Loucy (cell line): ENCODE data around the gene CD34.
"Not testable (repeated sequence)": the region's sequence is repeated elsewhere in the genome, so short reads cannot be mapped to it uniquely, and the experiment has no call there.

Experiments used
- H2AFZ ChIP-seq: fragments of 200-600 bp; sonication (generic); 2 replicates; pipeline ENCODE4 v1.6.0; 2016; ENCODE audit warnings: antibody characterized with exemption, mild to moderate bottlenecking, low read length, moderate library complexity
- H3F3A ChIP-seq: fragments of 200-600 bp; 2 replicates; pipeline ENCODE4 v1.6.0; 2016; ENCODE audit warnings: antibody characterized with exemption, low read depth, mild to moderate bottlenecking
- H3K27me3 ChIP-seq: fragments of 200-600 bp; sonication (generic); 2 replicates; pipeline ENCODE4 v1.6.1; 2014; ENCODE audit warnings: low read length, mild to moderate bottlenecking; ENCODE audit not compliant: insufficient read depth, poor library complexity, severe bottlenecking
- H3K36me3 ChIP-seq: fragments of 200-600 bp; sonication (generic); 2 replicates; pipeline ENCODE4 v1.6.1; 2016; ENCODE audit warnings: low read length; ENCODE audit not compliant: insufficient read depth
- H3K4me1 ChIP-seq: fragments of 200-600 bp; sonication (generic); 2 replicates; pipeline ENCODE4 v1.5.1; 2014; ENCODE audit warnings: low read length, mild to moderate bottlenecking; ENCODE audit not compliant: insufficient read depth, poor library complexity, severe bottlenecking
- H3K4me2 ChIP-seq: fragments of 200-600 bp; sonication (generic); 2 replicates; pipeline ENCODE4 v1.6.0; 2014; ENCODE audit warnings: antibody characterized with exemption, low read length, low read depth, mild to moderate bottlenecking; ENCODE audit not compliant: poor library complexity, severe bottlenecking
- H3K4me3 ChIP-seq: fragments of 200-600 bp; sonication (generic); 2 replicates; pipeline ENCODE4 v1.5.1; 2014; ENCODE audit warnings: low read length, mild to moderate bottlenecking, mixed read lengths; ENCODE audit not compliant: poor library complexity, severe bottlenecking
- H3K79me2 ChIP-seq: fragments of 200-600 bp; sonication (generic); 2 replicates; pipeline ENCODE4 v1.6.1; 2014; ENCODE audit warnings: low read length; ENCODE audit not compliant: insufficient read depth
- H3K9ac ChIP-seq: fragments of 200-600 bp; sonication (generic); 2 replicates; pipeline ENCODE4 v1.6.0; 2014; ENCODE audit warnings: mild to moderate bottlenecking, low read depth, low read length, moderate library complexity; ENCODE audit not compliant: poor library complexity, severe bottlenecking
- H3K9me2 ChIP-seq: fragments of 200-600 bp; sonication (generic); replicated peaks from 2 replicates; pipeline ENCODE4 v1.6.1; 2016; ENCODE audit warnings: low read depth, low read length, mixed read lengths
- H3K9me3 ChIP-seq: fragments of 200-600 bp; sonication (generic); 2 replicates; pipeline ENCODE4 v1.6.1; 2014; ENCODE audit warnings: mild to moderate bottlenecking, antibody characterized with exemption, low read length, low read depth; ENCODE audit not compliant: insufficient read depth
- H4K20me1 ChIP-seq: fragments of 200-600 bp; sonication (generic); 2 replicates; pipeline ENCODE4 v1.6.0; 2014; ENCODE audit warnings: antibody characterized with exemption, low read length, mild to moderate bottlenecking; ENCODE audit not compliant: insufficient read depth, poor library complexity, severe bottlenecking
- CTCF ChIP-seq: fragments of 200-600 bp; sonication (generic); conservative IDR thresholded peaks from 2 replicates; pipeline ENCODE4 v1.5.1; 2014; ENCODE audit warnings: mild to moderate bottlenecking, antibody characterized with exemption, low read length
- EZH2phosphoT487 ChIP-seq: fragments of 200-600 bp; IDR thresholded peaks from 2 replicates; pipeline ENCODE4 v1.6.1; 2018; ENCODE audit warnings: antibody characterized with exemption, mild to moderate bottlenecking, moderate library complexity, borderline replicate concordance

Gene CD34

GRCh38 chr1:207933205-207933800 is 22.4 kb upstream of the CD34 start:
- Histone ChIP-seq H3K4me3 (no peak overlapping the region), H3K36me3 (no peaks in the 10 kb centered on the region), H3K4me2 (no peak overlapping the region), H3K9me3 (peaks cover 10% of the 10 kb centered on the region; the same call in 1 of the 2 replicates), H4K20me1 (no peaks in the 10 kb centered on the region), H3K27me3 (no peaks in the 10 kb centered on the region), H3K9me2 (no peaks in the 10 kb centered on the region), H3K4me1 (peaks cover 1% of the 10 kb centered on the region), H3F3A (no peaks in the 10 kb centered on the region), H3K79me2 (no peaks in the 10 kb centered on the region), H2AFZ (no peak overlapping the region), H3K9ac (no peak overlapping the region)
- TF ChIP-seq EZH2phosphoT487 (no peak), CTCF (no peak)

DNA sequence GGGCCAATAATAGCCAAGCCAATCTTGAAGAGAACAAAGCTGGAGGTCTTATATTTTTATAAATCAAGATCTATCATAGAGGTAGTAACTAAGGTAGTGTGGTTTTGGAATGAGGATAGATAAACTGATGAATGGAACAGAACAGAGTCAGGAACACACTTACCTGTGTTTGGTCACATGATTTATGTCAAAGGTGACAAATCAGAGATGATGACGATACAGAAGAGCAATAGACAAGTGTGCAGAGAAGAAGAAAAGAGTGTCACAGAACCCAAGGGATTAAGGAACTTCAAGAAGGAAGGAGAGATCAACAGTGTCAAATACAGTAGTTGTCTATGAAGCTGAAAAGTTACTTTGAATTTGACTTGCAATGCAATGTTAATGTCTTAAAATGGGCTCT is 16.1 kb upstream of the CD34 start:
- TF ChIP-seq EZH2phosphoT487: no peak
- no peak for TF ChIP-seq CTCF
- H3K79me2 ChIP-seq: no peaks in the 10 kb centered on the region
- peaks cover 7% of the 10 kb centered on the region; the same call in 1 of the 2 replicates for H3F3A ChIP-seq
- no peaks in the 10 kb centered on the region for H4K20me1 ChIP-seq
- H3K9me3 ChIP-seq: peaks cover 7% of the 10 kb centered on the region; the same call in 1 of the 2 replicates
- H3K4me2 ChIP-seq: no peak overlapping the region
- no peaks in the 10 kb centered on the region for H3K9me2 ChIP-seq
- no peaks in the 10 kb centered on the region for H3K36me3 ChIP-seq
- no peak overlapping the region for H3K9ac ChIP-seq
- peaks cover 32% of the 10 kb centered on the region for H3K4me1 ChIP-seq
- no peaks in the 10 kb centered on the region for H3K27me3 ChIP-seq
- no peak overlapping the region; the same call in 1 of the 2 replicates for H2AFZ ChIP-seq
- no peak overlapping the region for H3K4me3 ChIP-seq

- peaks cover 36% of the 10 kb centered on the region for H3K4me1 ChIP-seq
- H3K79me2 ChIP-seq, H3K4me2 ChIP-seq, H3K9ac ChIP-seq, H3K4me3 ChIP-seq, H3K27me3 ChIP-seq, H2AFZ ChIP-seq, H4K20me1 ChIP-seq, H3K9me3 ChIP-seq, H3F3A ChIP-seq, H3K9me2 ChIP-seq, H3K36me3 ChIP-seq: not testable (repeated sequence)
Observed at GRCh38 chr1:207925969-207926368, 15.0 kb upstream of the CD34 start.

DNA sequence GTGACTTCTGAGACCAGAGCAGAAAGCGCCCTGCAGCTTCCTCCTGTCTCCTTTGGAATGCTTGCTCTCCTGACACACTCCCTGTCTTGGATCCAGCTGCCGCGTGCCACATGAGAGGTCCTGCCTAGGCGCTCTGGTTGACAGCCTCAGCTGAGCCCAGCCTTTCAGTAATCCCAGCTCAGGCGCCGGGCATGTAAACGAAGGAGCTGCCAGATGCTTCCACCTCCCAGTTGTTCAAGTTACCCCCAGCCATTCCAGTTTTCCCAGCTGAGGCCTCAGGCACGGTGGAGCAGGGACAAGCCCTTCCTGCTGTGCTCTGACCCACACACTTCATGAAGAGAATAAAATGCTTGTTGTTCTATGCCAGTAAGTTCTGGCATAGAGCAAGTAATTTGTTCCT is 14.3 kb upstream of the CD34 start:
- H3K4me3 ChIP-seq: no peak overlapping the region
- peak overlapping the region; percentile 47 for H3K9ac ChIP-seq
- no peaks in the 10 kb centered on the region for H3K9me2 ChIP-seq
- H3K4me2 ChIP-seq: peak overlapping the region; percentile 64
- H3K9me3 ChIP-seq: no peaks in the 10 kb centered on the region; the same call in 1 of the 2 replicates
- no peaks in the 10 kb centered on the region for H3K79me2 ChIP-seq
- no peaks in the 10 kb centered on the region for H4K20me1 ChIP-seq
- TF ChIP-seq CTCF: no peak
- no peak for TF ChIP-seq EZH2phosphoT487
- H3K27me3 ChIP-seq: no peaks in the 10 kb centered on the region
- H3K36me3 ChIP-seq: no peaks in the 10 kb centered on the region
- no peak overlapping the region for H2AFZ ChIP-seq
- peaks cover 7% of the 10 kb centered on the region; the same call in 1 of the 2 replicates for H3F3A ChIP-seq
- H3K4me1 ChIP-seq: peaks cover 36% of the 10 kb centered on the region
